B cell (primary cell): ENCODE data around the gene ARHGAP26. TPM values are rescaled to one million over a fixed set of nuclear protein-coding genes. Genes with fewer than 3 reads are reported as not detected.

Source experiments
- ATAC-seq: fragments of 200-7000 bp; cut with Tn5 transposase; one replicate; pipeline ENCODE4 v1.10.0; 2021; ENCODE audit warnings: low read depth, mild to moderate bottlenecking, moderate number of reproducible peaks, moderate library complexity
- CTCF ChIA-PET: fragments of 350-600 bp; sonication (Branson Sonifier 250); formaldehyde crosslinking; loops from one replicate; lab custom pipeline; 2021; ENCODE audit warnings: antibody characterized with exemption, inconsistent platforms; lab: Charles Lee
- POLR2A ChIA-PET: fragments of 350-600 bp; sonication (Branson Sonifier 250); formaldehyde crosslinking; loops from one replicate; lab custom pipeline; 2021; ENCODE audit warnings: antibody characterized with exemption; lab: Charles Lee
- DNase-seq: peaks from one replicate; pipeline ENCODE4 v3.0.0; 2013
- H2AFZ ChIP-seq: 2 replicates; pipeline ENCODE4 v1.6.1; 2012; ENCODE audit warnings: mild to moderate bottlenecking, low read depth, low read length; ENCODE audit not compliant: insufficient read depth, poor library complexity, severe bottlenecking
- H3K27ac ChIP-seq, 2 donors: 1 replicate in 1 of 2; 2 replicates in 1 of 2; pipeline ENCODE4 v1.5.1; 2012 to 2013; ENCODE audit warnings: low read length in 2 of 2, mild to moderate bottlenecking in 2 of 2, moderate library complexity in 1 of 2
- H3K27me3 ChIP-seq, 4 experiments: fragments of 200-600 bp in 1 of 4; sonication (generic) in 1 of 4; replicated peaks in 1 of 4; 1 replicate in 2 of 4; 2 replicates in 2 of 4; pipeline versions ENCODE4 v1.6.1 to v1.7.0; 2013 to 2016; ENCODE audit warnings: low read length in 3 of 4, mild to moderate bottlenecking in 2 of 4, mixed read lengths in 1 of 4, moderate library complexity in 1 of 4; ENCODE audit not compliant: insufficient read depth in 4 of 4, control insufficient read depth in 3 of 4; ENCODE audit errors: control extremely low read depth in 1 of 4
- H3K36me3 ChIP-seq, 2 experiments: replicated peaks in 1 of 2; 1 replicate in 1 of 2; 2 replicates in 1 of 2; pipeline versions ENCODE4 v1.6.1 to v1.7.1; 2013; ENCODE audit warnings: low read length in 1 of 2; ENCODE audit not compliant: insufficient read depth in 2 of 2, control insufficient read depth in 1 of 2; ENCODE audit errors: control extremely low read depth in 1 of 2, extremely low read depth in 1 of 2
- H3K4me1 ChIP-seq, 2 donors: fragments of 200-600 bp in 1 of 2; sonication (generic) in 1 of 2; 1 replicate in 1 of 2; 2 replicates in 1 of 2; pipeline versions ENCODE4 v1.5.1 to v1.6.1; 2013 to 2017; ENCODE audit warnings: low read length in 2 of 2; ENCODE audit not compliant: control insufficient read depth in 2 of 2, insufficient read depth in 2 of 2
- H3K4me2 ChIP-seq: replicated peaks from 2 replicates; pipeline ENCODE3; 2012; ENCODE audit warnings: mild to moderate bottlenecking, low read depth, low read length; ENCODE audit not compliant: poor library complexity, severe bottlenecking
- H3K4me3 ChIP-seq, 5 experiments: fragments of 200-600 bp in 1 of 5; sonication (generic) in 1 of 5; 1 replicate in 3 of 5; 2 replicates in 2 of 5; pipeline versions ENCODE4 v1.5.1 to v1.7.0; 2011 to 2016; ENCODE audit warnings: low read length in 4 of 5, mild to moderate bottlenecking in 4 of 5, low read depth in 2 of 5, control low read depth in 1 of 5, moderate library complexity in 1 of 5; ENCODE audit not compliant: insufficient read depth in 1 of 5; ENCODE audit errors: control extremely low read depth in 1 of 5, extremely low read depth in 1 of 5
- H3K79me2 ChIP-seq: fragments of 200-600 bp; sonication (generic); one replicate; pipeline ENCODE4 v1.6.0; 2016; ENCODE audit warnings: low read length; ENCODE audit not compliant: control insufficient read depth, insufficient read depth
- H3K9ac ChIP-seq: fragments of 200-600 bp; sonication (generic); 2 replicates; pipeline ENCODE4 v1.6.1; 2017; ENCODE audit warnings: mild to moderate bottlenecking, low read length, moderate library complexity
- H3K9me3 ChIP-seq, 3 donors: one replicate each; pipeline versions ENCODE4 v1.6.1 to v1.7.1; 2013; ENCODE audit warnings: low read length in 2 of 3; ENCODE audit not compliant: control insufficient read depth in 2 of 3, insufficient read depth in 1 of 3; ENCODE audit errors: control extremely low read depth in 1 of 3
- H4K20me1 ChIP-seq: 2 replicates; pipeline ENCODE4 v1.6.0; 2012; ENCODE audit warnings: mild to moderate bottlenecking, low read length; ENCODE audit not compliant: insufficient read depth, control insufficient read depth, poor library complexity, severe bottlenecking
- H3K27ac Mint-ChIP-seq: one replicate; pipeline ENCODE4 v1.8.0; 2021; ENCODE audit warnings: mixed read lengths
- H3K27me3 Mint-ChIP-seq: one replicate; pipeline ENCODE4 v1.8.0; 2021; ENCODE audit warnings: mixed read lengths
- H3K4me1 Mint-ChIP-seq: one replicate; pipeline ENCODE4 v1.8.0; 2021; ENCODE audit warnings: mixed read lengths
- H3K4me3 Mint-ChIP-seq: one replicate; pipeline ENCODE4 v1.8.0; 2021; ENCODE audit warnings: mixed read lengths
- H3K9me3 Mint-ChIP-seq: one replicate; pipeline ENCODE4 v1.8.0; 2022; ENCODE audit warnings: mixed read lengths; ENCODE audit not compliant: insufficient read depth
- EZH2 ChIP-seq: IDR thresholded peaks from 2 replicates; pipeline ENCODE4 v1.6.1; 2012; ENCODE audit warnings: borderline replicate concordance, low read depth, mild to moderate bottlenecking, moderate library complexity, low read length; ENCODE audit not compliant: insufficient read depth, poor library complexity, severe bottlenecking
- WGBS: methylation state at CpG from one replicate; pipeline ENCODE4 v1.1.5; 2013; ENCODE audit warnings: missing lambda C conversion rate; ENCODE audit not compliant: insufficient coverage; 5-methylcytosine and 5-hydroxymethylcytosine counted together
- intact Hi-C: fragments of 100-400 bp; cut with micrococcal nuclease; formaldehyde crosslinking; loops from one replicate; pipeline ENCODE4 v1.10.0; 2022
- polyA plus RNA-seq: library from polyadenylated mRNA; depleted of rRNA; stranded (reverse); fragments of >200 nt; gene quantifications from 2 replicates; pipeline ENCODE4 v1.2.3, GENCODE V29; 2012
- total RNA-seq, 2 donors: library from RNA; stranded (reverse); fragments of 120-200 nt in 1 of 2; gene quantifications; 1 replicate in 1 of 2; 2 replicates in 1 of 2; pipeline versions ENCODE4 v1.2.3 to v1.2.4, GENCODE V29; 2013 to 2022
- TF ChIP-seq, protein P1 (sequence below): fragments of 200-600 bp; IDR thresholded peaks from one replicate; pipeline ENCODE4 v1.8.0; 2022; ENCODE audit warnings: antibody characterized with exemption, mild to moderate bottlenecking

ARHGAP26 gene
- total and polyA plus RNA-seq, 2 donors (not counting 1 experiment from before 2014, with no cell fraction given) = 1.8 to 22.5 TPM

DNA sequence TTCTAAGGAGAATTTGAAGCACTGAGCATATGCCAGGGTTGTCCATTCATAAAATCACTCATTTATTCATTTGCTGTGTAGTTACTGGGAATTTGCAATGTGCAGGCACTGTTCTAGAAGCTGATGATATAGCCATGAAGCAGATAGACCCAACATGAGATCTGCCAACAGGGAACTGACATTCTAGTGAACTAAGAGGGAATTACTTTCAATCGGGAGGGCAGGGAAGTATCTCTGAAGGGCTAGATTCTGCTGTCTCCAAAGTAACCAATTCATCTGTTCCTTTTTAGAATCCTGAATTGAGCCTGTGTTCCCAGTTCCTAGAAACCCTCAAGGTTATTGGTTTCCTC lies 11.4 kb upstream of the ARHGAP26 start:
- Mint-ChIP-seq H3K27ac (no peak overlapping the region), H3K9me3 (no peaks in the 10 kb centered on the region), H3K27me3 (peaks cover 7% of the 10 kb centered on the region), H3K4me3 (no peak overlapping the region), H3K4me1 (no peaks in the 10 kb centered on the region)
- intact Hi-C loops = no loop called here
- WGBS = 100% methylated on average over 1 of the region's 1 CpG
- CTCF ChIA-PET = interaction anchor here (0.8 to 4.8 kb wide), 2 partner anchors 9 to 120 kb away, joined by 3 to 26 read pairs; no protein-coding TSS in a partner anchor
- no peak for DNase-seq
- no peaks in the 10 kb centered on the region for H3K79me2 ChIP-seq
- POLR2A ChIA-PET = no interaction called here
- no peak for TF ChIP-seq EZH2
- TF ChIP-seq, protein P1, sequence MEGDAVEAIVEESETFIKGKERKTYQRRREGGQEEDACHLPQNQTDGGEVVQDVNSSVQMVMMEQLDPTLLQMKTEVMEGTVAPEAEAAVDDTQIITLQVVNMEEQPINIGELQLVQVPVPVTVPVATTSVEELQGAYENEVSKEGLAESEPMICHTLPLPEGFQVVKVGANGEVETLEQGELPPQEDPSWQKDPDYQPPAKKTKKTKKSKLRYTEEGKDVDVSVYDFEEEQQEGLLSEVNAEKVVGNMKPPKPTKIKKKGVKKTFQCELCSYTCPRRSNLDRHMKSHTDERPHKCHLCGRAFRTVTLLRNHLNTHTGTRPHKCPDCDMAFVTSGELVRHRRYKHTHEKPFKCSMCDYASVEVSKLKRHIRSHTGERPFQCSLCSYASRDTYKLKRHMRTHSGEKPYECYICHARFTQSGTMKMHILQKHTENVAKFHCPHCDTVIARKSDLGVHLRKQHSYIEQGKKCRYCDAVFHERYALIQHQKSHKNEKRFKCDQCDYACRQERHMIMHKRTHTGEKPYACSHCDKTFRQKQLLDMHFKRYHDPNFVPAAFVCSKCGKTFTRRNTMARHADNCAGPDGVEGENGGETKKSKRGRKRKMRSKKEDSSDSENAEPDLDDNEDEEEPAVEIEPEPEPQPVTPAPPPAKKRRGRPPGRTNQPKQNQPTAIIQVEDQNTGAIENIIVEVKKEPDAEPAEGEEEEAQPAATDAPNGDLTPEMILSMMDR = no peak
- no peak overlapping the region for H3K4me3 ChIP-seq
- no peak overlapping the region for H2AFZ ChIP-seq
- no peak overlapping the region for H3K4me2 ChIP-seq
- H3K27me3 ChIP-seq = no peaks in the 10 kb centered on the region
- no peak for ATAC-seq
- H3K27ac ChIP-seq = no peak overlapping the region
- H4K20me1 ChIP-seq = no peaks in the 10 kb centered on the region
- no peak overlapping the region for H3K9ac ChIP-seq
- H3K36me3 ChIP-seq = no peaks in the 10 kb centered on the region
- no peaks in the 10 kb centered on the region for H3K9me3 ChIP-seq
- H3K4me1 ChIP-seq = no peaks in the 10 kb centered on the region

GRCh38 chr5:142763701-142764100 lies 6.5 kb upstream of the ARHGAP26 start:
- intact Hi-C loops = no loop called here
- DNase-seq (no peak), ATAC-seq (no peak)
- Histone ChIP-seq H2AFZ (no peak overlapping the region), H3K4me1 (no peaks in the 10 kb centered on the region), H3K9ac (no peak overlapping the region), H3K4me3 (no peak overlapping the region), H3K36me3 (no peaks in the 10 kb centered on the region), H3K9me3 (no peaks in the 10 kb centered on the region), H3K27ac (no peak overlapping the region), H3K4me2 (no peak overlapping the region), H3K27me3 (no peaks in the 10 kb centered on the region), H3K79me2 (no peaks in the 10 kb centered on the region), H4K20me1 (no peaks in the 10 kb centered on the region)
- Mint-ChIP-seq H3K4me3 (no peak overlapping the region), H3K27me3 (peaks cover 7% of the 10 kb centered on the region), H3K27ac (no peak overlapping the region), H3K9me3 (no peaks in the 10 kb centered on the region), H3K4me1 (no peaks in the 10 kb centered on the region)
- CTCF ChIA-PET = interaction anchor here (0.7 to 2.0 kb wide), 4 partner anchors 15 to 125 kb away, joined by 3 to 8 read pairs (median 4); no protein-coding TSS in a partner anchor
- TF ChIP-seq, protein P1 = no peak
- TF ChIP-seq EZH2 = no peak
- POLR2A ChIA-PET = no interaction called here
- WGBS = no CpG with 5 or more reads among the region's 1 CpG
